Esophagus muscularis mucosa (tissue), 3 donors: ENCODE measurements around the gene BMPR1B.

Experiments used
- EP300 ChIP-seq: sonication (generic); formaldehyde crosslinking; IDR thresholded peaks from one replicate; pipeline ENCODE4 v1.6.1; 2017; ENCODE audit warnings: antibody characterized with exemption
- TF ChIP-seq, protein P1 (sequence below), 3 experiments: fragments of 200-600 bp in 2 of 3; fragments of 450-650 bp in 1 of 3; sonication (generic) in 2 of 3; IDR thresholded peaks; one replicate each; pipeline ENCODE4 v1.5.1; 2017 to 2019; ENCODE audit warnings: antibody characterized with exemption in 3 of 3, mild to moderate bottlenecking in 2 of 3, moderate library complexity in 1 of 3

DNA sequence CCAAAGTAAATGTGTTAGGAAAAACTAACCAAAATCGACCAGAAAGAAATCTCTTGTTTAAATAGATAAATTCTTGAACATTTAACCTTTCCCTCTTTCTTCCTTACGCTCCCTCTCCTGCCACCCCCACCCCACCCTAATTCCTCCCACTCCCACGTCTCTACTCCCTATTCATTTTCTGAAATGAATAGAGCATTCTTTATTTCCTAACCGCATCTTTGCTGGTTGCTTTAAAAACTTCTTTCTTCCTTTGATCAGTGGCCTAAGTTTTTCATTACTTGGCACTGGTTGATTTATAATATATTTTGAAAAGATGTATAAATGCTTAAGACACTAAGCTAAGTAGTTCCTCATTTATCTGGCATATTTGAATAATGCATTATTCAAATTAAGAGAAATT is 33.9 kb downstream of the BMPR1B start:
- TF ChIP-seq, protein P1, sequence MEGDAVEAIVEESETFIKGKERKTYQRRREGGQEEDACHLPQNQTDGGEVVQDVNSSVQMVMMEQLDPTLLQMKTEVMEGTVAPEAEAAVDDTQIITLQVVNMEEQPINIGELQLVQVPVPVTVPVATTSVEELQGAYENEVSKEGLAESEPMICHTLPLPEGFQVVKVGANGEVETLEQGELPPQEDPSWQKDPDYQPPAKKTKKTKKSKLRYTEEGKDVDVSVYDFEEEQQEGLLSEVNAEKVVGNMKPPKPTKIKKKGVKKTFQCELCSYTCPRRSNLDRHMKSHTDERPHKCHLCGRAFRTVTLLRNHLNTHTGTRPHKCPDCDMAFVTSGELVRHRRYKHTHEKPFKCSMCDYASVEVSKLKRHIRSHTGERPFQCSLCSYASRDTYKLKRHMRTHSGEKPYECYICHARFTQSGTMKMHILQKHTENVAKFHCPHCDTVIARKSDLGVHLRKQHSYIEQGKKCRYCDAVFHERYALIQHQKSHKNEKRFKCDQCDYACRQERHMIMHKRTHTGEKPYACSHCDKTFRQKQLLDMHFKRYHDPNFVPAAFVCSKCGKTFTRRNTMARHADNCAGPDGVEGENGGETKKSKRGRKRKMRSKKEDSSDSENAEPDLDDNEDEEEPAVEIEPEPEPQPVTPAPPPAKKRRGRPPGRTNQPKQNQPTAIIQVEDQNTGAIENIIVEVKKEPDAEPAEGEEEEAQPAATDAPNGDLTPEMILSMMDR (IDR thresholded peaks at IDR 0.05), result no peak
- no peak for TF ChIP-seq EP300
